ENCODE data around the gene JARID2. TPM values are rescaled to one million over a fixed set of nuclear protein-coding genes. Genes with fewer than 3 reads are reported as not detected.

Gene JARID2
- polyA plus RNA-seq (ENCODE audit: insufficient read length), result 13.1 TPM

- peak; percentile 95 for DNase-seq (ENCODE audit: low read depth)
Observed at GRCh38 chr6:15245361-15246216, at the start of gene JARID2. TSS of gene JARID2 (plus strand) at chr6:15246069. CDS start at chr6:15246540, 471 bp downstream.

- no peak for DNase-seq (ENCODE audit: low read depth)
Observed at GRCh38 chr6:15200087-15200486, 45.8 kb upstream of the JARID2 start.

DNA sequence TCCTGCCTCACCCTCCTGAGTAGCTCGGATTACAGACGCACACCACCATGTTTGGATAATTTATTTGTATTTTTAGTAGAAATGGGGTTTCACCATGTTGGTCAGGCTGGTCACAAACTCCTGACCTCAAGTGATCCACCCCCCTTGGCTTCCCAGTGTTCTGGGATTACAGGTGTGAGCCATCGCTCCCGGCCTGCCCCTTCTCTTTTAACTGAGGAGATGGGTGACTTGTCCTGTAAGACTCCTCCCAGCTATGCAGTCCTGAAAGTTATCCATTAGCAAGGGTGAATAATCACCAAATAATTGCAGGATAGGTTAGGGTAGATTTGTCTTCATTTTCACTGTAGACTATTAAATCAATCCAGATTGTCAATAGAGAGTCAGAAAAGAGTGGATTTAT is 40.5 kb upstream of the JARID2 start:
- DNase-seq (ENCODE audit: low read depth), result no peak

GRCh38 chr6:15206887-15207286 is 39.0 kb upstream of the JARID2 start:
- no peak for DNase-seq (ENCODE audit: low read depth)

DNA sequence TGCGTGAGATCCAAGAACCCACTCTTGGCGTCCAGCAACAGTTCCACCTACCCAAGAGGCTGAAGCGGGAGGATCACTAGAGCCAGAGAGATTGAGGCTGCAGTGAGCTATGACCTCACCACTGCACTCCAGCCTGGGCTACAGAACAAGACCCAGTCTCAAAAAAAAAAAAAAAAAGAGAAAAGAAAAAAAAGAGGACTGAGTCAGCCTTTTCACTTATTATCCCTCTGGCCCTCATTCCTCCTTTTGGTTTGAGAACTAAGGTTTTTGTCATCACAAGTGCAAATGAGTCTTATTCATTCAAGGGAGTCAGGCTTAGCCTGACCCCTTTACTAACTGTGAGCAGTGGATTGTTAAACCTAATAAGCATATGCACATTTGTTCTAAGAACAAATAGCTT is 37.9 kb upstream of the JARID2 start:
- DNase-seq (ENCODE audit: low read depth), result no peak

DNA sequence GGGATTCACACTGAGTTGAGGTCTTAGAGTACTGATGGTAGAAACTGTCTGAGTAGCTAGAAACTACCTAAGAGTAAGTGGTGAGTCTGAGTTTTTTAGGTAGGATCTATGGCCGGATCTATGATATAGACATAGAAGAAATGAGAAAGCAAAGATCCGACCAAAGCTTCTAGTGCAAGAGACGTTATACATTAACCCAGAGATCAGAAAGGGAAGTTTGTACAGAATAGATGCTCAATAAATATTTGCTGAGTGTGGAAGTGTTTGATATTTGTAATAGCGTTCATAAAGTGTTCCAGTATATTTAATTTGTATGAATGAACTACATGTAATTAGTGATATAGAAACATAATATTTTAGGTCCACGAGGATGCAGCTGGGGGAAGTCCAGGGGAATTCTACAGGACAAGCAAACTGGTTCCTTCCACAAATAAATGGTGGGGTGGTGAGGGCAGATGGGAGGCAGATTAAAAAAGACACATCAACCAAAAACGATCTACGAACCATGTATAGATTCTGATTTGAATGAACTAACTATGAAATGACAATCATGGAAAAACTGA is 31.9 kb upstream of the JARID2 start:
- no peak for DNase-seq (ENCODE audit: low read depth)

DNA sequence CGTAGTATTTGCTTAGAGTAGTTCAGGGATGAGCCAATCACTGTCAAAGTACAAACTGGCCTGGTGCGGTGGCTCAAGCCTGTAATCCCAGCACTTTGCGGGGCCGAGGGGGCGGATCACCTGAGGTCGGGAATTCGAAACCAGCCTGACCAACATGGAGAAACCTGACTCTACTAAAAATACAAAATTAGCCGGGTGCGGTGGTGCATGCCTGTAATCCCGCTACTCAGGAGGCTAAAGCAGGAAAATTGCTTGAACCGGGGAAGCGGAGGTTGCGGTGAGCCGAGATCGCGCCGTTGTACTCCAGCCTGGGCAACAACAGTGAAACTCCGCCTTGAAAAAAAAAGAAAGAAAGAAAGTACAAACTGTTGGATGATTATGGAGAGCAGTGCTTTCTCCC is 27.5 kb upstream of the JARID2 start:
- DNase-seq (ENCODE audit: low read depth), result no peak

- DNase-seq (ENCODE audit: low read depth), result no peak
Observed at GRCh38 chr6:15220062-15220461, 25.8 kb upstream of the JARID2 start.

DNA sequence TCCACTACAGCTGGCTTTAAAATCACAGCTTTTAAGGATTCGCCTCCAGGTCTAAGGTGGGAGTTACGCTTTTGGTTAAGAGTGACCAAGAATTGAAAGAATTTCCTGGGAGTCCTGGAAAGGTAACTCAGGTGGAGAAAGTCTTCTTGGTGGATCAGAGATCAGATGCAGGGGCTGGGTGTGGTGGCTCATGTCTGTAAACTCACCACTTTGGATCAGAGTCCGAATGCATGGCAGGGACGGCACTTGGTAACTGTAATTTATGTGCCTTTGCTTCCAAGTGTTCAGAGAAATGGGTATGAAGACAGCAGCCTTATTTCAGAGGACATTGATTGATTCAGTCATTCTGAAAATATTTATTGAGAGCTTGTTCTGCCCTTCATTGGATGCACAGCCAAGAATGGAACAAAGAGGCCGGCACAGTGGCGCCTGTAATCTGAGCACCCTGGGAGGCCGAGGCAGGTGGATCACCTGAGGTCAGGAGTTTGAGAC is 18.0 kb upstream of the JARID2 start:
- no peak for DNase-seq (ENCODE audit: low read depth)

GRCh38 chr6:15230827-15231226 is 15.0 kb upstream of the JARID2 start:
- DNase-seq (ENCODE audit: low read depth), result no peak

GRCh38 chr6:15232836-15233510 is 12.9 kb upstream of the JARID2 start:
- DNase-seq (ENCODE audit: low read depth), result no peak

GRCh38 chr6:15234068-15234758 is 11.7 kb upstream of the JARID2 start:
- DNase-seq (ENCODE audit: low read depth), result no peak

DNA sequence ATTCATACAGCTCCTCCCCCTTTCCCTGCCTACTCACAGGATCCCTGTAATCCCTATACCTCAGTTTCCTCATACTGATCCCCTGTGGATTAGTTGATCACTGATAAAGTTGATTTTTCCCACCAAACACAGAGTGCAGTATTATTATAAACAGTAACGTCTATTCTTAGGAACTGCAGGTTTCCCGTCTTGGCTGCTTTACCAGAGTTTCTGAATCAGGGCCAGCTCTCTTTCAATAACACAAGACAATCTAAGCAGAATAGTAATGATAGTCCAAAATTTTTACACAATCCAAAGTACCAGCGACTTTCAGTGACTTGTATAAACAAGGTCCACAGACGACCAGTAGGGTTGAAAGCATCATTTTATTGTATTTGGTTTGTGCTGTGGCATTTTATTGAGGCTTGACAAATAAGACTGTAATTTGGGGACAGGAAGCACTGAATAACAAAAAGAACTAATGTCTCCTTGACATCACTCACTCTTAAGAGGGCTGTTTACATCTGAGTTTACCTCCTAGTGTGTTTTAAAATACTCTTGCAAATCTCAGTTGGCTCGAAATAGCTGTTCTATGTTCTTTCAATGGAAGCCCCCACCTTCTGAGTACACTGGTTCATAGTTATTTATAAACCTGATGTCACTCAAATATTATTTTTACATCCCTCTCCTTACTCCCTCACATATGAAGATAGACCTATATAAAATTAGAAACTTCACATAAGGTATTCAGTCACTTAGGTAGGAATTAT is 6.1 kb upstream of the JARID2 start:
- no peak for DNase-seq (ENCODE audit: low read depth)

- DNase-seq (ENCODE audit: low read depth), result no peak
Observed at GRCh38 chr6:15242503-15242902, 3.4 kb upstream of the JARID2 start.

GRCh38 chr6:15242937-15243614 is 2.8 kb upstream of the JARID2 start:
- no peak for DNase-seq (ENCODE audit: low read depth)

DNA sequence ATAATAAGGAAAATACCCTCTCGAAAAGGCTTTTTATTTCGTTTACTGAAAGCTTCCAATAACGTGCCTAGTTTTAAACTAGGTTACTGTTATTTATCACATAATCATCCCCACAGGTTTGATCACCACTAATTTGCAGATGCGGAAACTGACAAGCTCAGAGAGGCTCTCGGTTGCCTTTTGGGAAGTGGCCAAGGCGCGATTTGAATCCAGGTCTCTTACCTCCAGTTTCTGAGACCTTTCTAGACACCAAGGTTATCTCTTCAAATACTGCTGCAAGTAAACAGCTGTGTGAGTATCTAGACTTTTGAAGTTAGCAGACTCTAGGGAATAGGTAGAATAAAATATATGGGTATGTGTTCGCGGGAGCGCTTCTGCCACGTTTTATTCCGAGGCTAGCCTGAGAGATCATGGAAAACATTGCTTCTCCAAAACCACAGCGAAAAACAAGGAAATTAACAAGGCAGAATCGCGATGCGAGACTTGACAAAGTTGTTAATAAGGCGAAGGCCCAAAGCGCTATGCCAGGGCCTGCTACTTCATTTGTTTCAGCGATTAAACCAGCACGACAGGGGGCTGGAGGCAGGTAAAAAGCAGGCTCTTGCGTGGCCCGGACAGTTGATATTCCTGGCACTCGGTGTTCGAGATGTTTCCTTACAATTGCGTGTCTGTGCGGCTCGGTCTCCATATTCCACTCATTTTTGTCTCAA is 1.8 kb upstream of the JARID2 start:
- no peak for DNase-seq (ENCODE audit: low read depth)

GRCh38 chr6:15244620-15245360 is 1.1 kb upstream of the JARID2 start:
- DNase-seq (ENCODE audit: low read depth), result no peak

DNA sequence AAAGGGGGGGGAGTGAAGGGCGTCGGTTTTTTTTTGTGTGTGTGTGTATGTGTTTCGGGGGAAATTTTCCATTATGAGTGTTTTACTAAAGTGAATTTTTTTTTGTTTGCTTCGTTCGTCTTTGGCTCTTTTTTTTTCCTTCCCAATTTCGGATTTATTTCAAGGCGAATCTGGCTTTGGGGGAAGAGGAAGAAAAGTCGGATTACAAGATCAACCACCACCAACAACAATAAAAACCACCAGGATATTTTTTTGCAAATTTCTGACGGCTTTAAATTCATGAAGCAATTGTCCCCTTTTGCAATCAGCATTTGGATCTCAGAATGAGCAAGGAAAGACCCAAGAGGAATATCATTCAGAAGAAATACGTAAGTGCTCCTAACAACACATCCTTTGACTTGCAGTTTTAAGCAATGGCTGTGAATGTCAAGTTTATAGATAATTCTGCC is 372 bp downstream of the JARID2 start:
- no peak for DNase-seq (ENCODE audit: low read depth)

All from forelimb muscle (tissue), 1 donor.